SK-N-SH (cell line): ENCODE data around the gene PBX1. TPM values are rescaled to one million over a fixed set of nuclear protein-coding genes. Genes with fewer than 3 reads are reported as not detected.

Experiments
- CTCF ChIA-PET: fragments of 300-600, 350-600 bp; formaldehyde crosslinking; extraction: SDS; loops from one replicate; lab custom pipeline; 2021; lab: Yijun Ruan, JAX
- POLR2A ChIA-PET: fragments of 350-600 bp; sonication (Branson Sonifier 250); formaldehyde crosslinking; extraction: SDS; loops from one replicate; lab custom pipeline; 2020; ENCODE audit warnings: antibody characterized with exemption, inconsistent platforms; lab: Yijun Ruan, JAX
- DNase-seq: peaks from one replicate; pipeline ENCODE4 v3.0.0; 2012
- H2AFZ ChIP-seq: fragments of 200-600 bp; sonication (generic); 2 replicates; pipeline ENCODE4 v1.8.1; 2016; ENCODE audit warnings: antibody characterized with exemption, mild to moderate bottlenecking, low read depth
- H3F3A ChIP-seq: fragments of 200-600 bp; sonication (generic); replicated peaks from 2 replicates; pipeline ENCODE3; 2016; ENCODE audit warnings: antibody characterized with exemption, mild to moderate bottlenecking; ENCODE audit not compliant: insufficient read depth
- H3K27ac ChIP-seq, 2 experiments: fragments of 200-500 bp in 1 of 2; fragments of 200-600 bp in 1 of 2; sonication (Bioruptor generic) in 1 of 2; sonication (generic), shearing (Covaris generic) in 1 of 2; 2 replicates each; pipeline versions ENCODE4 v1.5.1 to v1.6.1; 2014 to 2016; ENCODE audit warnings: low read depth in 2 of 2, inconsistent platforms in 1 of 2, low read length in 1 of 2, mild to moderate bottlenecking in 1 of 2, mixed read lengths in 1 of 2
- H3K27me3 ChIP-seq: fragments of 200-600 bp; sonication (generic), shearing (Covaris generic); 2 replicates; pipeline ENCODE4 v1.6.1; 2016; ENCODE audit warnings: mixed run types; ENCODE audit not compliant: insufficient read depth
- H3K36me3 ChIP-seq, 2 experiments: fragments of 200-500 bp in 1 of 2; fragments of 200-600 bp in 1 of 2; sonication (Bioruptor generic) in 1 of 2; sonication (generic) in 1 of 2; replicated peaks in 1 of 2; 2 replicates each; pipeline versions ENCODE3 to v1.5.1; 2014 to 2016; ENCODE audit warnings: low read length in 1 of 2, mild to moderate bottlenecking in 1 of 2; ENCODE audit not compliant: insufficient read depth in 2 of 2, control insufficient read depth in 1 of 2
- H3K4me1 ChIP-seq, 2 experiments: fragments of 200-500 bp in 1 of 2; fragments of 200-600 bp in 1 of 2; sonication (Bioruptor generic) in 1 of 2; sonication (generic), shearing (Covaris generic) in 1 of 2; 2 replicates each; pipeline versions ENCODE4 v1.5.1 to v1.6.1; 2014 to 2016; ENCODE audit warnings: low read depth in 1 of 2, low read length in 1 of 2, mixed run types in 1 of 2; ENCODE audit not compliant: insufficient read depth in 2 of 2, control insufficient read depth in 1 of 2
- H3K4me2 ChIP-seq: fragments of 200-600 bp; sonication (generic), shearing (Covaris generic); 2 replicates; pipeline ENCODE4 v1.6.1; 2017; ENCODE audit warnings: mixed run types
- H3K4me3 ChIP-seq, 2 experiments: fragments of 200-500 bp in 1 of 2; fragments of 200-600 bp in 1 of 2; sonication (Bioruptor generic) in 1 of 2; sonication (generic), shearing (Covaris generic) in 1 of 2; 2 replicates each; pipeline versions ENCODE4 v1.5.1 to v1.8.1; 2014 to 2016; ENCODE audit warnings: low read depth in 2 of 2, inconsistent platforms in 1 of 2, low read length in 1 of 2, mild to moderate bottlenecking in 1 of 2, mixed read lengths in 1 of 2, moderate library complexity in 1 of 2
- H3K79me2 ChIP-seq: fragments of 200-600 bp; sonication (generic); 2 replicates; pipeline ENCODE4 v1.8.1; 2017; ENCODE audit warnings: mild to moderate bottlenecking; ENCODE audit not compliant: insufficient read depth
- H3K9ac ChIP-seq: fragments of 200-600 bp; sonication (generic); 2 replicates; pipeline ENCODE4 v1.6.1; 2017; ENCODE audit warnings: mixed run types
- H3K9me2 ChIP-seq: fragments of 200-600 bp; sonication (generic); 2 replicates; pipeline ENCODE4 v1.6.1; 2017; ENCODE audit warnings: mixed run types
- H3K9me3 ChIP-seq: fragments of 200-600 bp; sonication (generic); 2 replicates; pipeline ENCODE4 v1.6.1; 2017; ENCODE audit warnings: mixed run types, mild to moderate bottlenecking, moderate library complexity
- H4K20me1 ChIP-seq: fragments of 200-600 bp; sonication (generic); 2 replicates; pipeline ENCODE4 v1.6.1; 2017; ENCODE audit warnings: mild to moderate bottlenecking, mixed run types; ENCODE audit not compliant: insufficient read depth
- CHD2 ChIP-seq: fragments of 150-350 bp; IDR thresholded peaks from 2 replicates; pipeline ENCODE4 v1.6.1; 2018; ENCODE audit warnings: low read length; ENCODE audit not compliant: partially characterized antibody
- ELF1 ChIP-seq: IDR thresholded peaks from 2 replicates; pipeline ENCODE4 v1.4.0; 2012
- EP300 ChIP-seq, 2 experiments: IDR thresholded peaks; 2 replicates each; pipeline versions ENCODE4 v1.4.0 to v1.6.1; 2012; ENCODE audit warnings: borderline replicate concordance in 1 of 2, low read depth in 1 of 2, low read length in 1 of 2
- GABPA ChIP-seq: IDR thresholded peaks from 2 replicates; pipeline ENCODE4 v1.4.0; 2012; ENCODE audit warnings: low read depth, mild to moderate bottlenecking
- IRF3 ChIP-seq: fragments of 150-350 bp; IDR thresholded peaks from 2 replicates; pipeline ENCODE4 v1.6.1; 2016; ENCODE audit warnings: mild to moderate bottlenecking, low read depth, low read length
- JUND ChIP-seq: IDR thresholded peaks from 2 replicates; pipeline ENCODE4 v1.4.0; 2012
- MAX ChIP-seq: IDR thresholded peaks from 2 replicates; pipeline ENCODE4 v1.4.0; 2012; ENCODE audit warnings: low read depth
- NFIC ChIP-seq: IDR thresholded peaks from 2 replicates; pipeline ENCODE4 v1.4.0; 2012; ENCODE audit warnings: borderline replicate concordance
- RXRA ChIP-seq: IDR thresholded peaks from 2 replicates; pipeline ENCODE4 v1.4.0; 2012; ENCODE audit warnings: low read depth, mild to moderate bottlenecking, borderline replicate concordance
- TAF1 ChIP-seq: IDR thresholded peaks from 2 replicates; pipeline ENCODE4 v1.6.1; 2012; ENCODE audit warnings: low read depth, mild to moderate bottlenecking, low read length, moderate library complexity, borderline replicate concordance
- TEAD4 ChIP-seq: IDR thresholded peaks from 2 replicates; pipeline ENCODE4 v1.4.0; 2012; ENCODE audit warnings: mild to moderate bottlenecking, borderline replicate concordance; ENCODE audit not compliant: insufficient read depth
- USF2 ChIP-seq: fragments of 150-350 bp; IDR thresholded peaks from 2 replicates; pipeline ENCODE4 v1.6.1; 2017; ENCODE audit warnings: antibody characterized with exemption, low read length, low read depth, borderline replicate concordance
- WGBS: methylation state at CpG from one replicate; pipeline ENCODE4 v1.1.6; 2017; ENCODE audit warnings: low lambda C conversion rate; 5-methylcytosine and 5-hydroxymethylcytosine counted together
- polyA plus RNA-seq, 3 experiments: library from polyadenylated mRNA; depleted of rRNA; stranded (reverse); fragments of >200 nt; gene quantifications; 2 replicates each; pipeline ENCODE4 v1.2.3, GENCODE V29; 2012

PBX1 gene
- polyA plus RNA-seq, 1 of the 3 experiments (the other 2 are of a cell fraction): 27.0 TPM

GRCh38 chr1:164579381-164579780, 20.4 kb downstream of the PBX1 start:
- no peak overlapping the region for H3K9ac ChIP-seq
- TF ChIP-seq USF2 (no peak), CHD2 (no peak), IRF3 (no peak), ELF1 (no peak), NFIC (no peak), JUND (no peak), TEAD4 (no peak), MAX (no peak), GABPA (no peak), EP300 (IDR thresholded peaks at IDR 0.05; ENCODE audit: borderline replicate concordance in 1 of 2, low read depth in 1 of 2, low read length in 1 of 2) (no peak)
- TF ChIP-seq, all 33 proteins: peak for 0
- H3K9me3 ChIP-seq: no peaks in the 10 kb centered on the region
- no peaks in the 10 kb centered on the region; the same call in 1 of the 2 replicates for H3K79me2 ChIP-seq
- H3K4me1 ChIP-seq: peaks cover 0 to 4% of the 10 kb centered on the region in 2 experiments; a peak in 1 of 4 replicates
- H3K9me2 ChIP-seq: no peaks in the 10 kb centered on the region
- peaks cover 0 to 8% of the 10 kb centered on the region in 2 experiments for H3K36me3 ChIP-seq
- WGBS: 92% methylated on average over 4 of the region's 4 CpGs
- no peak overlapping the region for H3K27ac ChIP-seq
- no peaks in the 10 kb centered on the region for H4K20me1 ChIP-seq
- no peak for DNase-seq
- H3F3A ChIP-seq: no peaks in the 10 kb centered on the region
- no peak overlapping the region for H3K4me2 ChIP-seq
- H3K4me3 ChIP-seq: no peak overlapping the region
- H3K27me3 ChIP-seq: no peaks in the 10 kb centered on the region
- H2AFZ ChIP-seq: no peak overlapping the region
- ChIA-PET POLR2A (no interaction called here), CTCF (interaction anchor here (1.4 kb wide), 1 partner anchor 207 kb away, joined by 3 read pairs; no protein-coding TSS in a partner anchor)

- Histone ChIP-seq H3K4me3 (no peak overlapping the region), H3K9ac (no peak overlapping the region), H3K9me2 (no peaks in the 10 kb centered on the region), H3K4me2 (no peak overlapping the region), H3K79me2 (no peaks in the 10 kb centered on the region; the same call in 1 of the 2 replicates), H3K4me1 (peaks cover 0 to 8% of the 10 kb centered on the region in 2 experiments; a peak in 2 of 4 replicates), H3K27ac (no peak overlapping the region), H3F3A (no peaks in the 10 kb centered on the region), H2AFZ (no peak overlapping the region), H3K9me3 (no peaks in the 10 kb centered on the region), H4K20me1 (no peaks in the 10 kb centered on the region), H3K27me3 (no peaks in the 10 kb centered on the region), H3K36me3 (peaks cover 0 to under 1% of the 10 kb centered on the region in 2 experiments)
- TF ChIP-seq RXRA: no peak
- no peak for TF ChIP-seq TAF1
- TF ChIP-seq JUND: no peak
- POLR2A ChIA-PET: no interaction called here
- WGBS: 60% methylated on average over 1 of the region's 1 CpG
- CTCF ChIA-PET: no interaction called here
- DNase-seq: no peak
These were observed 22.8 kb downstream of the PBX1 start for GRCh38 chr1:164581762-164582161.
